SK-N-MC (cell line): ENCODE measurements around the gene PHACTR3.

Experiments used
- EZH2 ChIP-seq: fragments of 200-600 bp; sonication (generic); IDR thresholded peaks from one replicate; pipeline ENCODE4 v1.6.1; 2017; ENCODE audit warnings: antibody characterized with exemption
- FOXP2 ChIP-seq: optimal IDR thresholded peaks from 2 replicates; pipeline ENCODE3; 2011; ENCODE audit warnings: mild to moderate bottlenecking, moderate library complexity; ENCODE audit not compliant: insufficient read depth; ENCODE audit errors: extremely low read length, control extremely low read depth
- POLR2AphosphoS5 ChIP-seq: IDR thresholded peaks from 2 replicates; pipeline ENCODE4 v1.6.1; 2012; ENCODE audit warnings: mild to moderate bottlenecking, low read depth, low read length, borderline replicate concordance

GRCh38 chr20:59581993-59582679 is 22.2 kb upstream of the PHACTR3 start:
- TF ChIP-seq POLR2AphosphoS5: no peak
- no peak for TF ChIP-seq EZH2
- no peak for TF ChIP-seq FOXP2
